K562 (cell line): ENCODE measurements around the gene RNF214. TPM values are rescaled to one million over a fixed set of nuclear protein-coding genes. Genes with fewer than 3 reads are reported as not detected.

Experiments used
- BRCA1 ChIP-seq, 2 experiments: fragments of 450-650 bp in 1 of 2; sonication (generic) in 1 of 2; formaldehyde crosslinking in 1 of 2; IDR thresholded peaks; 2 replicates each; pipeline versions ENCODE4 v1.5.0 to v1.6.1; 2017 to 2020; ENCODE audit warnings: mild to moderate bottlenecking in 1 of 2, missing genetic modification reagents in 1 of 2
- BRD4 ChIP-seq: fragments of 200-600 bp; sonication (generic); IDR thresholded peaks from 2 replicates; pipeline ENCODE4 v1.6.1; 2017; ENCODE audit warnings: inconsistent platforms
- CAMTA2 ChIP-seq: fragments of 250-450 bp; sonication (Bioruptor Pico); conservative IDR thresholded peaks from 2 replicates; pipeline ENCODE4 v1.5.1; 2022
- CC2D1A ChIP-seq: fragments of 450-650 bp; IDR thresholded peaks from 2 replicates; pipeline ENCODE4 v1.6.1; 2017; ENCODE audit warnings: mild to moderate bottlenecking
- CHCHD3 ChIP-seq: fragments of 250-450 bp; sonication (Bioruptor Pico); IDR thresholded peaks from 2 replicates; pipeline ENCODE4 v2.1.2; 2022; ENCODE audit warnings: mild to moderate bottlenecking
- CXXC5 ChIP-seq: fragments of 250-450 bp; sonication (Bioruptor Pico); IDR thresholded peaks from 2 replicates; pipeline ENCODE4 v1.8.0; 2022; ENCODE audit warnings: inconsistent platforms, mild to moderate bottlenecking, moderate library complexity
- E2F3 ChIP-seq: fragments of 250-450 bp; sonication (Bioruptor Pico); IDR thresholded peaks from 2 replicates; pipeline ENCODE4 v1.4.0; 2020; ENCODE audit warnings: mild to moderate bottlenecking
- HMG20B ChIP-seq: fragments of 250-450 bp; sonication (Bioruptor Pico); IDR thresholded peaks from 2 replicates; pipeline ENCODE4 v1.5.0; 2021; ENCODE audit warnings: mild to moderate bottlenecking
- NR2F6 ChIP-seq: fragments of 450-650 bp; formaldehyde crosslinking; IDR thresholded peaks from 2 replicates; pipeline ENCODE4 v1.4.0; 2020; ENCODE audit warnings: mild to moderate bottlenecking
- POLR2G ChIP-seq: fragments of 200-400 bp; formaldehyde crosslinking; IDR thresholded peaks from 2 replicates; pipeline ENCODE4 v1.6.1; 2017; ENCODE audit warnings: low read depth, mild to moderate bottlenecking, antibody characterized with exemption, low read length, moderate library complexity
- PPARD ChIP-seq: fragments of 250-450 bp; sonication (Bioruptor Pico); IDR thresholded peaks from 2 replicates; pipeline ENCODE4 v1.8.0; 2022; ENCODE audit warnings: inconsistent platforms, mild to moderate bottlenecking, moderate library complexity
- SREBF1 ChIP-seq: fragments of 150-350 bp; IDR thresholded peaks from 2 replicates; pipeline ENCODE4 v1.6.1; 2014; ENCODE audit warnings: antibody characterized with exemption, low read depth, low read length, borderline replicate concordance
- TSC22D4 ChIP-seq: fragments of 450-650 bp; IDR thresholded peaks from 2 replicates; pipeline ENCODE4 v1.6.1; 2016; ENCODE audit warnings: missing genetic modification characterization, missing biosample characterization, control low read depth
- ZNF12 ChIP-seq: sonication (generic); formaldehyde crosslinking; IDR thresholded peaks from 2 replicates; pipeline ENCODE4 v1.4.0; 2020; ENCODE audit warnings: mild to moderate bottlenecking, missing genetic modification reagents
- ZNF124 ChIP-seq: sonication (generic); formaldehyde crosslinking; IDR thresholded peaks from 2 replicates; pipeline ENCODE4 v1.8.1; 2022; ENCODE audit warnings: missing genetic modification reagents
- ZNF589 ChIP-seq: fragments of 200-800 bp; sonication (Bioruptor generic); IDR thresholded peaks from 2 replicates; pipeline ENCODE4 v1.6.1; 2016; ENCODE audit warnings: low read depth, missing genetic modification characterization, missing compliant biosample characterization
- ZSCAN29 ChIP-seq: fragments of 450-650 bp; IDR thresholded peaks from 2 replicates; pipeline ENCODE4 v1.6.1; 2017
- polyA plus RNA-seq, 8 experiments: library from polyadenylated mRNA; depleted of rRNA in 4 of 8; stranded (reverse) in 5 of 8; unstranded in 3 of 8; fragments of >200 nt; fragmentation: Nextera tagmentation in 2 of 8; fragmentation: Illumina TruSeq in 1 of 8; extraction: Ambion mirVana in 2 of 8; extraction: Trizol in 1 of 8; gene quantifications; 2 replicates each; pipeline versions ENCODE4 v1.2.1 to v1.2.3, GENCODE V29; 2011 to 2014; ENCODE audit warnings: inconsistent platforms in 1 of 8, missing spikeins in 1 of 8
- total RNA-seq, 7 experiments: library from RNA; depleted of rRNA in 6 of 7; stranded (reverse); fragments of >200 nt in 6 of 7; fragmentation: Illumina TruSeq in 2 of 7; extraction: Trizol in 2 of 7; gene quantifications; 2 replicates each; pipeline versions ENCODE4 v1.2.1 to v1.2.3, GENCODE V29; 2011 to 2021; ENCODE audit warnings: low replicate concordance in 1 of 7
- TF ChIP-seq, protein P1 (sequence below), 2 experiments: fragments of 450-650 bp in 1 of 2; IDR thresholded peaks; 2 replicates each; pipeline ENCODE4 v1.6.1; 2011 to 2017; ENCODE audit warnings: low read depth in 2 of 2, antibody characterized with exemption in 1 of 2, borderline replicate concordance in 1 of 2, low read length in 1 of 2, mild to moderate bottlenecking in 1 of 2, mixed read lengths in 1 of 2; ENCODE audit not compliant: control insufficient read depth in 1 of 2
- TF ChIP-seq, protein P2 (sequence below): fragments of 450-650 bp; IDR thresholded peaks from 2 replicates; pipeline ENCODE4 v1.6.1; 2016; ENCODE audit warnings: borderline replicate concordance
- TF ChIP-seq, protein P3 (sequence below): fragments of 150-350 bp; conservative IDR thresholded peaks from 2 replicates; pipeline ENCODE4 v1.6.1; 2014; ENCODE audit warnings: low read length

The RNF214 gene
- total and polyA plus RNA-seq, 9 of the 15 experiments (the other 6 are each of a cell fraction or from before 2014, with no cell fraction given) = 6.6 to 24.8 (median 11.9) TPM

DNA sequence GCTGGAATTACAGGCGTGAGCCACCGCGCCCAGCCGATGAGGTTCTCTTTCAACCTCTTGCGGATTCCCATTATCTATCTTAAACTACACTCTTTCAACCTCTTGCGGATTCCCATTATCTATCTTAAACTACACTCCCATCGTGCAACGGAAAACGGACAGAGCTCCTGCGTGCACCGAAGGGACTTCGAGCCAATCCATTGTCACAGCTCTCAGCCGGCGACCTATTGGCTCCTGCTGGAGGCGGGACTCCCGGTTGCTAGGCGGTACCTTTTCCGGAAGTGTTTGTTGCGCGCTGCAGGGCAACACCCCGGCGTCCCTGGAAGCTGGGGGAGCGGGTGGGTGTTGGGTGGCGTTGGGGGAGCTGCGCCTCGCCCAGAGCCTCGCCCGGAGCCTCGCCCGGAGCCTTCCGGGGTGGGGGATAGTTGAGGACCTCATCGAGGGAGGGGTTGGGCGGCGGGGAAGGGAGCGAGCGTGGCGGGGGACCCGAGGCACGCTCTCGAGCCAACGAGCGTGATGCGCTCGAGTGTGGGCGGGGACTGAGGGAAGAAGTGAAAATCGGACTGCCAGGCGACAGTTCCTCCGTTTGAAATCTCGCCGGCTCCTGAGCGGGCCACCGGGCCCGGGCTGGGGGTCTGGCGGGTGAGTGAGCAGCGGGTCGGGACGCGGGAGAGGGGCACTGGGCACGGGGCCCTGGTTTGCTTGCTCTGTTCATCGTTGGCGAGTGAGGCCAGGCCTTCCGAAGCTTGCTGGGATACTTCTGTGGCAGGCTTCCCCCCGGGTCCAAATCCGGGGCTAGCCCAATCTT is 95.3 kb downstream of the RNF214 start, which contains the start of gene CEP164 (continued):
- TF ChIP-seq, protein P1, sequence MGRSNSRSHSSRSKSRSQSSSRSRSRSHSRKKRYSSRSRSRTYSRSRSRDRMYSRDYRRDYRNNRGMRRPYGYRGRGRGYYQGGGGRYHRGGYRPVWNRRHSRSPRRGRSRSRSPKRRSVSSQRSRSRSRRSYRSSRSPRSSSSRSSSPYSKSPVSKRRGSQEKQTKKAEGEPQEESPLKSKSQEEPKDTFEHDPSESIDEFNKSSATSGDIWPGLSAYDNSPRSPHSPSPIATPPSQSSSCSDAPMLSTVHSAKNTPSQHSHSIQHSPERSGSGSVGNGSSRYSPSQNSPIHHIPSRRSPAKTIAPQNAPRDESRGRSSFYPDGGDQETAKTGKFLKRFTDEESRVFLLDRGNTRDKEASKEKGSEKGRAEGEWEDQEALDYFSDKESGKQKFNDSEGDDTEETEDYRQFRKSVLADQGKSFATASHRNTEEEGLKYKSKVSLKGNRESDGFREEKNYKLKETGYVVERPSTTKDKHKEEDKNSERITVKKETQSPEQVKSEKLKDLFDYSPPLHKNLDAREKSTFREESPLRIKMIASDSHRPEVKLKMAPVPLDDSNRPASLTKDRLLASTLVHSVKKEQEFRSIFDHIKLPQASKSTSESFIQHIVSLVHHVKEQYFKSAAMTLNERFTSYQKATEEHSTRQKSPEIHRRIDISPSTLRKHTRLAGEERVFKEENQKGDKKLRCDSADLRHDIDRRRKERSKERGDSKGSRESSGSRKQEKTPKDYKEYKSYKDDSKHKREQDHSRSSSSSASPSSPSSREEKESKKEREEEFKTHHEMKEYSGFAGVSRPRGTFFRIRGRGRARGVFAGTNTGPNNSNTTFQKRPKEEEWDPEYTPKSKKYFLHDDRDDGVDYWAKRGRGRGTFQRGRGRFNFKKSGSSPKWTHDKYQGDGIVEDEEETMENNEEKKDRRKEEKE (IDR thresholded peaks at IDR 0.05; ENCODE audit: borderline replicate concordance in 1 of 2, control insufficient read depth in 1 of 2, low read depth in 2 of 2, low read length in 1 of 2) = no peak
- TF ChIP-seq HMG20B (CRISPR knock-in tag) (no peak), TSC22D4 (tag) (no peak), ZNF12 (CRISPR knock-in tag) (no peak), CC2D1A (peak; percentile 71; the same call in 1 of the 2 replicates), ZSCAN29 (no peak), BRD4 (no peak; the same call in 1 of the 2 replicates), SREBF1 (no peak), ZNF124 (no peak), CAMTA2 (no peak), BRCA1 (IDR thresholded peaks at IDR 0.05) (no peak), BRCA1 (CRISPR knock-in tag; IDR thresholded peaks at IDR 0.05) (no peak), POLR2G (peak; percentile 96), ZNF589 (CRISPR knock-in tag) (no peak; the same call in 1 of the 2 replicates), CHCHD3 (CRISPR knock-in tag) (no peak), PPARD (CRISPR knock-in tag) (no peak), E2F3 (0 out of 2 replicates have a peak, but pooled peaks have one; percentile 25), NR2F6 (CRISPR knock-in tag) (no peak), CXXC5 (CRISPR knock-in tag) (peak; percentile 87)
- TF ChIP-seq, protein P2, sequence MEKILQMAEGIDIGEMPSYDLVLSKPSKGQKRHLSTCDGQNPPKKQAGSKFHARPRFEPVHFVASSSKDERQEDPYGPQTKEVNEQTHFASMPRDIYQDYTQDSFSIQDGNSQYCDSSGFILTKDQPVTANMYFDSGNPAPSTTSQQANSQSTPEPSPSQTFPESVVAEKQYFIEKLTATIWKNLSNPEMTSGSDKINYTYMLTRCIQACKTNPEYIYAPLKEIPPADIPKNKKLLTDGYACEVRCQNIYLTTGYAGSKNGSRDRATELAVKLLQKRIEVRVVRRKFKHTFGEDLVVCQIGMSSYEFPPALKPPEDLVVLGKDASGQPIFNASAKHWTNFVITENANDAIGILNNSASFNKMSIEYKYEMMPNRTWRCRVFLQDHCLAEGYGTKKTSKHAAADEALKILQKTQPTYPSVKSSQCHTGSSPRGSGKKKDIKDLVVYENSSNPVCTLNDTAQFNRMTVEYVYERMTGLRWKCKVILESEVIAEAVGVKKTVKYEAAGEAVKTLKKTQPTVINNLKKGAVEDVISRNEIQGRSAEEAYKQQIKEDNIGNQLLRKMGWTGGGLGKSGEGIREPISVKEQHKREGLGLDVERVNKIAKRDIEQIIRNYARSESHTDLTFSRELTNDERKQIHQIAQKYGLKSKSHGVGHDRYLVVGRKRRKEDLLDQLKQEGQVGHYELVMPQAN = peak; percentile 93; the same call in 1 of the 2 replicates
- TF ChIP-seq, protein P3, sequence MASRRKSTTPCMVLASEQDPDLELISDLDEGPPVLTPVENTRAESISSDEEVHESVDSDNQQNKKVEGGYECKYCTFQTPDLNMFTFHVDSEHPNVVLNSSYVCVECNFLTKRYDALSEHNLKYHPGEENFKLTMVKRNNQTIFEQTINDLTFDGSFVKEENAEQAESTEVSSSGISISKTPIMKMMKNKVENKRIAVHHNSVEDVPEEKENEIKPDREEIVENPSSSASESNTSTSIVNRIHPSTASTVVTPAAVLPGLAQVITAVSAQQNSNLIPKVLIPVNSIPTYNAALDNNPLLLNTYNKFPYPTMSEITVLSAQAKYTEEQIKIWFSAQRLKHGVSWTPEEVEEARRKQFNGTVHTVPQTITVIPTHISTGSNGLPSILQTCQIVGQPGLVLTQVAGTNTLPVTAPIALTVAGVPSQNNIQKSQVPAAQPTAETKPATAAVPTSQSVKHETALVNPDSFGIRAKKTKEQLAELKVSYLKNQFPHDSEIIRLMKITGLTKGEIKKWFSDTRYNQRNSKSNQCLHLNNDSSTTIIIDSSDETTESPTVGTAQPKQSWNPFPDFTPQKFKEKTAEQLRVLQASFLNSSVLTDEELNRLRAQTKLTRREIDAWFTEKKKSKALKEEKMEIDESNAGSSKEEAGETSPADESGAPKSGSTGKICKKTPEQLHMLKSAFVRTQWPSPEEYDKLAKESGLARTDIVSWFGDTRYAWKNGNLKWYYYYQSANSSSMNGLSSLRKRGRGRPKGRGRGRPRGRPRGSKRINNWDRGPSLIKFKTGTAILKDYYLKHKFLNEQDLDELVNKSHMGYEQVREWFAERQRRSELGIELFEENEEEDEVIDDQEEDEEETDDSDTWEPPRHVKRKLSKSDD = no peak
